Stimulated activated CD4-positive, alpha-beta T cell treated with anti-CD3 and anti-CD28 coated beads, Interleukin-4, amount 100 ng/mL, for 1 hour (primary cell): ENCODE data around the gene GOSR2.
A peak's percentile ranks its signal among the peaks of the same experiment; 100 is the strongest.

Experiments used
- DNase-seq: peaks from one replicate; pipeline ENCODE4 v3.0.0-alpha.2; 2020

Gene GOSR2

GRCh38 chr17:46922804-46923635 lies at the start of gene GOSR2:
TSS of gene GOSR2 (plus strand) at chr17:46923160. CDS start at chr17:46923193, 33 bp downstream.
- peak; percentile 91 for DNase-seq

DNA sequence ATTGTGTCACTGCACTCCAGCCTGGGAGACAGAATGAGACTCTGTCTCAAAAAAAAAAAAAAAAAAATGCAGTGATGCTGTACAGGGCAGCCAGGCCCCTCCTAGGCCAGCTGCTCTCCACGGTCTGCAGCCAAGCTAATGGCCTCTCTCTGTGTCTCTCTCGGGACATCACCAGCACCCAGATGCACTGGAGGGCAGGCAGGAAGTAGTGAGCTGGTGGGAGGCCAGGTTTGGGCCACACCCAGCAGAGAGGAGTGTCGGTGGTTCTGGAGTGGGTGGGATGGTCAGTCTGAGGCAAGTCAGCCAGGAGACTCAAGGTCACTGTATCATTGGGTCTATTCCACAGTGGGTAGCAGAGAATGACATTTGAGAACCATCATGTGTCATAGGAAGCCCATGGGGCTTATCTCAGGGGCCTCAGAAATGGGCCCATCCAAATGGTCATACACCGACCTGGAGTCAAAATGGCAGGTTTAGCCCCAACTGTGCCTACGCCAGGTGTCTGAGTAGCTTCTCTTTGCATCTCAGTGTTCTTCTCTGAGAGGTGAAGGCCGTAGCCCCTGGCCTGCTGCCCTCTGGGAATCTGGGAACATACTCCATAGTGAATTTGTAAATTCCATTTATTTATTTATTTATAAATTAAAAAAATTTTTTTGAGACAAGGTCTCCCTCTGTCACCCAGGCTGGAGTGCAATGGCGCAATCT lies 48.9 kb upstream of the GOSR2 start:
- DNase-seq = no peak

- DNase-seq = no peak
Measured at GRCh38 chr17:46874906-46875305, 48.1 kb upstream of the GOSR2 start.

DNA sequence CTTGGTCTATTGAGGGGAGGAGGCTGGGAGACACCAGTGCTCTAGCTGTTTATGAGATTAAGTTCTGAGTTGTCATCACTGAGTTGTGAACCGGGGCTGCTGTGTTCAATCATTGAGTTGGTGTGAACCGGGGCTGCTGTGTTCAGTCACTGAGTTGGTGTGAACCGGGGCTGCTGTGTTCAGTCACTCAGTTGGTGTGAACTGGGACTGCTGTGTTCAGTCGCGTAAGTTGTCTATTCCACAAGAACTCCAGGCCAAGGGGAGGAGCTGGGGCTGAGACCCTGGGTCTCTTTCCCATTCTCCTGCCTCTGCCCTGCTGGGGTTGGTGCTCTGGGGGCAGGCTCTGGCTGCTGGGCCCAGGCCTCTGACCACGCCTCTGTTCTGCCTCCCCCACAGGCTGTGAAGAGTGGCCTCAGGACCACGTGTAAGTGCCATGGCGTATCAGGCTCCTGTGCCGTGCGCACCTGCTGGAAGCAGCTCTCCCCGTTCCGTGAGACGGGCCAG lies 47.1 kb upstream of the GOSR2 start:
- no peak for DNase-seq

DNA sequence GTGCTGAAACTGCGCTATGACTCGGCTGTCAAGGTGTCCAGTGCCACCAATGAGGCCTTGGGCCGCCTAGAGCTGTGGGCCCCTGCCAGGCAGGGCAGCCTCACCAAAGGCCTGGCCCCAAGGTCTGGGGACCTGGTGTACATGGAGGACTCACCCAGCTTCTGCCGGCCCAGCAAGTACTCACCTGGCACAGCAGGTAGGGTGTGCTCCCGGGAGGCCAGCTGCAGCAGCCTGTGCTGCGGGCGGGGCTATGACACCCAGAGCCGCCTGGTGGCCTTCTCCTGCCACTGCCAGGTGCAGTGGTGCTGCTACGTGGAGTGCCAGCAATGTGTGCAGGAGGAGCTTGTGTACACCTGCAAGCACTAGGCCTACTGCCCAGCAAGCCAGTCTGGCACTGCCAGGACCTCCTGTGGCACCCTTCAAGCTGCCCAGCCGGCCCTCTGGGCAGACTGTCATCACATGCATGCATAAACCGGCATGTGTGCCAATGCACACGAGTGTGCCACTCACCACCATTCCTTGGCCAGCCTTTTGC lies 46.5 kb upstream of the GOSR2 start:
- no peak for DNase-seq

DNA sequence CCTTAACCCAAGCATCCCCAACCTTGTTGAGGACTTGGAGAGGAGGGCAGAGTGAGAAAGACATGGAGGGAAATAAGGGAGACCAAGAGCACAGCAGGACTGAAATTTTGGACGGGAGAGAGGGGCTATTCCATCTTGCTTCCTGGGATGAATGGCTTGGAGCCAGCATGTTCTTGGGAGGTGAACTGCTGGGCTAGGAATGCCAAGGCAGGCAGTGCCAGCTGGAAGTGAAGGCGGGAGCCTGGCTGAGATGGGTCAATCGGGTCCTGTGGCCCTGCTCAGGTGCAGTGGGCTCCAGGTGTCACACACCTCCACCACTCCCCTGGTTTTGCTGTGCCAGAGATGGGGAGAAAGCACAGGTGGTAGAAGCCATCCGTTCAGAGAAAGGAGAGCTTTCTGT lies 46.0 kb upstream of the GOSR2 start:
- no peak for DNase-seq

- DNase-seq = no peak
Measured at GRCh38 chr17:46877466-46877865, 45.5 kb upstream of the GOSR2 start.

DNA sequence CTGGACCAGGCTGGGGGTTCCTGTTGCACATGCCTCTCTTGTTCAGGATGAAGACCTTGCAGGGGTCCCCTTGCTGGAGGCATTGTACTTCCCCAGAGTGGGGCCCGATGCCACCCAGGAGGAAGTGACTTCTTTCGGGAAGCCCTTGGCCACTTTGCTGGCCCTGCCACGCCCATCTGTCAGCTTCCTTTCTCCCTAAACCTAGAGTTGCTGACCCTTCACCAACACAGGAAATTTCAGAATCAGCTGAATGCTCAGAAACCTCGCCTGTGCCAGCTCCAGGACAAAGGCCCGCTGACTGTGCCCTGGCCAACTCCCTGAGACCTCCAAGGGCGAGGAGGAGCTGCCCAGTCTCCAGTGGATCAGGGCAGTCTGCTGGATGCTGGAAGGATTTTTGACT lies 44.9 kb upstream of the GOSR2 start:
- DNase-seq = no peak

DNA sequence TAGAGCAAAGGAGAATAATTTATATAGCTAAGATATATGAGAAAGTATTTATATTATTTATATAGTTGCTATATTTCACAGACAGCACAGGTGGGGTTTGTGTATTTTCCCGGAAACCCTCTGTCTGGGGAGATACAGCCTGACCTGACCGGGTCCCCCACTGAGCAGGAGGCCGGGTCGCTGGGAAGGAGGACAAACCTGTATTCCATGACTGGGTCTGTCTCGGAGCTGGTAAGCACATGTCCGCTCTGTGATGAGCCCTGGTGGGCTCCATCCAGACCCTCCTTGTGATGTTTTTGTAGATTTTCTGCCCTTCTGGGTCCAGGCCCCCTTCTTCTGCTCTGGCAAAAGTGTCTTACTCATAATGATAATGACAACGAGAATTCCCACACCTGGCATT lies 43.9 kb upstream of the GOSR2 start:
- no peak for DNase-seq

GRCh38 chr17:46881015-46881414 lies 41.9 kb upstream of the GOSR2 start:
- no peak for DNase-seq

DNA sequence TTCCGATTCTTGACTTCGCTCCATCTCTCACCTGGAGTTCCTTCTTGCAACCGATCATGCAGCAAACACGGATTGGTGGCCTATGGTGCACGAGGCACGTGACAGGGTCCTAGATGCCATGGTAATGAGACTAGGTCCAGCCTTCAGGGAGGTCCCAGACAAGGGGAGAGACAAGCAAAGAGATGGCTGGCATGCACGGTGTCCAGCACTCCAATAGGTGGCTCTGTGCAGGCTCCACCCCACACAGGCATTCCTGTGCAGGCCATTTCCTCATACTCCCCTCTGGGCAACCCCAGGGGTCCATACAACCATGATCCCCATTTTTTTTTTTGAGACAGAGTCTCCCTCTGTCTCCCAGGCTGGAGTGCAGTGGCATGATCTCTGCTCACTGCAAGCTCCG lies 40.3 kb upstream of the GOSR2 start:
- no peak for DNase-seq

DNA sequence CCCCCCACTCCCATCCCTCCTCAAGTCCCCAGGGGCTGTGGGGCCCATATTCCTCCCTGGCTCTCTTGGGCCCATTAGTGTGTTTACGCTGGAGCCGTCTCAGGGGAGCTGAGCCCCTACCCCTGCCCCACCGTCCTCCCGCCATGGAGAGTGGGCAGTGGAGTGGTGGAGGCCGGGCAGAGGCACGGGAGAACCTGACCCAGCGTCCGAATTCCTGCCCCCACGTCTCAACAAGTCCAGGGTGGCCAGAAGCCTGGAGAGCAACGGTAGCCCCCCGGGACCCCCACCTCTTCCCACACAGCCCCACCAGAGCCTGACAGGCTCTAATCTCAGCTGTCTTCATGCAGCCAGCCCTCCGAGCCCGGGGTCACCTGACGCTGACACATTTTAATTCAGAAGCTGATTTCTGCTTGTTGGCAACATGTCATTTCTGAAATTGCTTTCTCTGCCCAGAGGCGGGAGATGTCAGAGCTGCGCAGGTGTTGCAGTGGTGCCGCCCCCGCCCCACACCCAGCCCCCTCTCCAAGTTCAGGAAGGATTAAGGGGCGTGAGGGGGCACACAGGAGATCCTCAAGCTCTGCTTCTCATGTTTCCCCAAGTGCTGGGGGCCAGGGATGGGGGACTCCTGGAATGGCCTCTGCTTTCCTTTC lies 39.0 kb upstream of the GOSR2 start:
- no peak for DNase-seq

DNA sequence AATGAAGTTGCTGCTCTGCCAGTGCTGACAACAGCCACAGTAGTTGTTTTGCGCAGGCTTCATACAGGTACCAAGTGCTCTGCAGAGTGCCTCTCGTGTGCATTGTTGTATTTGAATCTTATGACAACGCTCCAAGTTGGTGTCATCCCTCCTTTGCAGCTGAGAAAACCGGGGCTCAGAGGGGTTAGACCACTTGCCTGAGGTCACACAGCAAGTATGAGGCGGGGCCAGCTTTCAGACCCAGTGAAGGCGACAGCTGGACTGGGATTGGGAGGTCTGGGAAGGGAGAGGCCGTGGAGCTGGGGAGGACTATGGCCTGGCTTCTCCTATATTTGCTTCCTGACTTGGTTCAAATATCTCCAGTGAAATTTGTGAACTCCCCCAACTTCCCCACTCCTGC lies 38.4 kb upstream of the GOSR2 start:
- no peak for DNase-seq

GRCh38 chr17:46885415-46886309 lies 37.3 kb upstream of the GOSR2 start:
- no peak for DNase-seq

DNA sequence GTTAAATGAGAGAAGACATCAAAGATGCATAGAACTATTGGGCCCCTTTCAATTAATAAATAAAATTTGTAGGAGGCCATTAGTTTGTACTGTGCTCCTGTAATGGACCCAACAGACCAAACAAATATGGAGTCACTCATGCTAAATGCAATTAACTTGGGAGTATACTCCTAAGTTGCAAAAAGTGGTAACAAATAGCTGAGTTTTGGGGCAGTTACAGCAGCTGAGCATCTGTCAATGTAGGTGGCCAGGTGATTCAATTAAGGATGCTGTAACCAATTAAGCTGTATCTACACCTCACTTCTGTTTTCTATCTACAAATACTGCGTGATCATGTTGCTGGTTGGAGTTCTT lies 36.7 kb upstream of the GOSR2 start:
- DNase-seq = no peak

- DNase-seq = no peak
Measured at GRCh38 chr17:46887717-46888116, 35.2 kb upstream of the GOSR2 start.

GRCh38 chr17:46888727-46889126 lies 34.2 kb upstream of the GOSR2 start:
- no peak for DNase-seq

GRCh38 chr17:46889519-46889918 lies 33.4 kb upstream of the GOSR2 start:
- DNase-seq = no peak

- DNase-seq = no peak
Measured at GRCh38 chr17:46889992-46890564, 32.9 kb upstream of the GOSR2 start.

DNA sequence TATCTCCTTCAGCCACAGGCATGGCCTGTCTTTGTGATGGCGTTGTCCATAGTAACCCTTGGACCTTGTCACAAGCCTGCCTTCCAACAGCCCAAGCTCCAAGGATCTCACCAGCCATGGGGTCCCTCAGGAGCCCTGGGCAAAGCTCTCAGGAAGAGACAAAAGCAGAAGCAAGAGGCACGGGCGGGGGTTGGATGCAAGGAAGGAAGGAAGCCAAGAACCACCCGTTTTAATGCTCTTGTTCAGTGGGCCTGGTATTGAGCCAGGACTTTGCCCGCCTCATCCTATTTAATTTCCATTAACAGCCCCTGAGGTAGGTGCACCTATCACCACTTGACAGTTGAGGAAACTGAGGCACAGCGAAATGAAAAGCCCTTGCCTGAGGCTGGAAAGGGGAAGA lies 32.3 kb upstream of the GOSR2 start:
- no peak for DNase-seq

DNA sequence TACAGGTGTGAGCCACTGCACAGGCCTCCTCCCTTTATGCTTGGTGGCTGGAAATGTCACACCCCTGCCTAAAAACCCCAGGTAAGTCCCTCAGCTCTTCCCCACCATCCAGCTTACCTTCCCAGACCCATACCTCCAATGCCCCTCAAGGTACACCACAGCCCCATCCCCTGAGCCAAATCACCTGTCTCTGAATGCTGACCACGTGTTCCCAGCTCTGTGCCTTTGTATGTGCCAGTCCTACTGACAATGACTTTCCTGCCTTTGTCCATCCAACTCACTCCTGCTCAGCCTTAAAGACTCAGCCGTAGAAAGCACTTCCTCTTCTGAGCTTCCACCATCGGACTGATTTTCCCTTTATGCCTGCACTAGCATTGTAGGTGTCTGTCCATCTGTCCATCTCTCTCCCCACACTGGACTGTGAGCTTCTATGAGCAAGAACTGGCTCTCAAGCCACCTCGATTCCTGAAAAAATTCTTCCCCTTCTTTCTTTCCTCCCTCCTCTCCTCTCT lies 30.7 kb upstream of the GOSR2 start:
- DNase-seq = no peak

DNA sequence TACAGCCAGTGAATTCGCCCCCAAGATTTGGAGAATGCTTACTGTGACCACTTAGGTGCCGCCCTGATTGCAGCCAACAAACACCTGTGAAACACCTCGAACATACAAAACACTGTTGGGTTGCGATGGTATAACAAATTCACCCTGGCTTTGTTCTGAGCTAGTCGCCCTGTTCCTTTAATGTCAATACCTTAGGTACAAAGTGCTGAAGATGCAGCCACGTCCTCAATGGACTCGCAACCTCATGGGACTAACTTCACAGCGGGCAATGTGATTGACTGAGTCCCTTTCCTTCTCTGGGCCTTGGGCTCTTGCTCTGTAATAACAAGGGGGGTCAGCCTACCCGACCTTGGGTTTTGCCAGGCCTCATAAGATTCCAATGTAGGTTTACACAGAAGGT lies 28.9 kb upstream of the GOSR2 start:
- DNase-seq = no peak
